ENCODE measurements around the gene PLS1.
"Not testable (repeated sequence)": the region's sequence is repeated elsewhere in the genome, so short reads cannot be mapped to it uniquely, and the experiment has no call there.

The PLS1 gene

GRCh38 chr3:142578329-142579223 is 17.6 kb upstream of the PLS1 start, which contains the start of gene ATR:
Gene ATR (minus strand): TSS chr3:142578733. CDS start chr3:142578704, 29 bp downstream.
- no peaks in the 10 kb centered on the region for H3K27me3 Mint-ChIP-seq
- H3K27ac Mint-ChIP-seq, result peak within 1 kb of the TSS; percentile 98
- H3K4me3 Mint-ChIP-seq, result peak within 1 kb of the TSS; percentile 100
- H3K9me3 Mint-ChIP-seq (ENCODE audit: low read depth), result no peaks in the 10 kb centered on the region
- peaks cover 51% of the 10 kb centered on the region for H3K4me1 Mint-ChIP-seq (ENCODE audit: low read depth)
- H3K36me3 Mint-ChIP-seq, result peaks cover 4% of the 10 kb centered on the region

DNA sequence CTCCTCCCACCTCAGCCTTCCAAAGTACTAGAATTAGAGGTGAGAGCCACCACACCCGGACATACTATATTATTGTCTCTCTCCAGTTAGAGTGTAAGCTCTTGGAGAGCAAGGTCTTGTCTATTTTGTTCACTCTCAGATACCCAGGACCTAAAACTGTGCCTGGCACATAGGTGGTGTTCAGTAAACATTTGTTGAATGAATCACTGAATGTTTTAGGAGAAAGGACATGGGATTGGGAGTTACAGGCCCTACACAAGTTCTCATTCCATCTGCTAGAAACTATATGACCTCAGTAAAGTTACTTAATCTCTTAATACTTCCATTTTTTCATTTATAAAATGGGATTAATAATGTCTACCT is 16.2 kb upstream of the PLS1 start:
- H3K27ac Mint-ChIP-seq, result peak overlapping the region; percentile 98
- H3K9me3 Mint-ChIP-seq (ENCODE audit: low read depth), result no peaks in the 10 kb centered on the region

GRCh38 chr3:142581070-142581469 is 15.1 kb upstream of the PLS1 start:
- H3K36me3 Mint-ChIP-seq; H3K27me3 Mint-ChIP-seq; H3K9me3 Mint-ChIP-seq (ENCODE audit: low read depth); H3K27ac Mint-ChIP-seq; H3K4me3 Mint-ChIP-seq: not testable (repeated sequence)
- H3K4me1 Mint-ChIP-seq (ENCODE audit: low read depth), result peaks cover 31% of the 10 kb centered on the region

More for the DNA sequence above, 16.2 kb upstream of the PLS1 start:
- H3K4me1 Mint-ChIP-seq (ENCODE audit: low read depth), result peaks cover 41% of the 10 kb centered on the region
- H3K27me3 Mint-ChIP-seq, result no peaks in the 10 kb centered on the region
- H3K4me3 Mint-ChIP-seq, result peak overlapping the region; percentile 100
- peaks cover 2% of the 10 kb centered on the region for H3K36me3 Mint-ChIP-seq

GRCh38 chr3:142586803-142587406 is 9.3 kb upstream of the PLS1 start:
- Mint-ChIP-seq H3K4me3 (no peak overlapping the region), H3K27me3 (peaks cover 5% of the 10 kb centered on the region), H3K36me3 (no peaks in the 10 kb centered on the region), H3K9me3 (ENCODE audit: low read depth) (no peaks in the 10 kb centered on the region), H3K27ac (no peak overlapping the region), H3K4me1 (ENCODE audit: low read depth) (no peaks in the 10 kb centered on the region)

DNA sequence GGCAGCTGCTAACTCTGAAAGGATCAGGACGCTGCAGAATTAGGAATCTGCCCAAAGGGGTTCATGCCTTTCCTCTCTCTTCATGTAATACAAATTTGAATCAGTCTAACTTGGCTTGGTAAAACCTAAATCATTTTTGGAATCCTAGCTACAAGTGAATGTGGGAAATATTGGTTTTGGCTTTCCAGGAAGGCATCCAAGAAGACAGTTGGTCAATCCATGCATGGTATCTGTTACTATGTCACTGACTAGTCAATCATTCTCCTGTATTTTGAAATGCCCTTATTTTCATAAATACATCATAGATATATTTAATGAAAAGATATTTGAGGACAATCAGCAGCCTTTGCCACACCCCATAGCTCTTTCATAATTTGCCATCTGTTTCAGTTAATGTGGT is 7.5 kb upstream of the PLS1 start:
- peaks cover 7% of the 10 kb centered on the region for H3K27me3 Mint-ChIP-seq
- H3K27ac Mint-ChIP-seq, result no peak overlapping the region
- H3K36me3 Mint-ChIP-seq, result no peaks in the 10 kb centered on the region
- no peak overlapping the region for H3K4me3 Mint-ChIP-seq
- H3K4me1 Mint-ChIP-seq (ENCODE audit: low read depth), result no peaks in the 10 kb centered on the region
- H3K9me3 Mint-ChIP-seq (ENCODE audit: low read depth), result no peaks in the 10 kb centered on the region

DNA sequence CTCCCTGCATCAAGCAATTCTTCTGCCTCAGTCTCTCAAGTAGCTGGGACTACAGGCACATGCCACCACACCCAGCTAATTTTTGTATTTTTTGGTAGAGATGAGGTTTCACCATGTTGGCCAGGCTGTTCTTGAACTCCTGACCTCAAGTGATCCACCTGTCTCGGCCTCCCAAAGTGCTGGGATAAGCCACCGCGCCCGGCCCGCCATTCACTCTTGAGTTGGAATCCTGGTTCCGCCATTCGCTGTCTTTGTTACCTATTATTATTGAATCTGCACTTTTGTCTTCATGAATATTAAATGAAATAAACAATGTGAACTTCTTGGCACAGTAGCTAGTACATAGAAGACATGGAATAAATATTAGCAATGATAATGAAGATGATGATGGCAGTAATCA is 3.9 kb upstream of the PLS1 start:
- not testable (repeated sequence) for H3K27me3 Mint-ChIP-seq; H3K27ac Mint-ChIP-seq; H3K4me3 Mint-ChIP-seq; H3K9me3 Mint-ChIP-seq (ENCODE audit: low read depth); H3K36me3 Mint-ChIP-seq
- H3K4me1 Mint-ChIP-seq (ENCODE audit: low read depth), result peaks cover 12% of the 10 kb centered on the region

- Mint-ChIP-seq H3K27ac (no peak overlapping the region), H3K27me3 (peaks cover 4% of the 10 kb centered on the region), H3K4me3 (peak overlapping the region; percentile 97), H3K36me3 (no peaks in the 10 kb centered on the region), H3K4me1 (ENCODE audit: low read depth) (peaks cover 20% of the 10 kb centered on the region), H3K9me3 (ENCODE audit: low read depth) (no peaks in the 10 kb centered on the region)
Measured at GRCh38 chr3:142595141-142595540, 1.1 kb upstream of the PLS1 start.

GRCh38 chr3:142595581-142595950 is 627 bp upstream of the PLS1 start:
- Mint-ChIP-seq H3K4me3 (peak overlapping the region; percentile 97), H3K36me3 (no peaks in the 10 kb centered on the region), H3K4me1 (ENCODE audit: low read depth) (peaks cover 20% of the 10 kb centered on the region), H3K27me3 (peaks cover 3% of the 10 kb centered on the region), H3K9me3 (ENCODE audit: low read depth) (no peaks in the 10 kb centered on the region), H3K27ac (no peak overlapping the region)

- Mint-ChIP-seq H3K9me3 (ENCODE audit: low read depth) (no peaks in the 10 kb centered on the region), H3K4me1 (ENCODE audit: low read depth) (peaks cover 20% of the 10 kb centered on the region), H3K27me3 (peaks cover 3% of the 10 kb centered on the region), H3K27ac (peak overlapping the region; percentile 55), H3K4me3 (peak overlapping the region; percentile 97), H3K36me3 (no peaks in the 10 kb centered on the region)
Measured at GRCh38 chr3:142596726-142597088, 514 bp downstream of the PLS1 start.

DNA sequence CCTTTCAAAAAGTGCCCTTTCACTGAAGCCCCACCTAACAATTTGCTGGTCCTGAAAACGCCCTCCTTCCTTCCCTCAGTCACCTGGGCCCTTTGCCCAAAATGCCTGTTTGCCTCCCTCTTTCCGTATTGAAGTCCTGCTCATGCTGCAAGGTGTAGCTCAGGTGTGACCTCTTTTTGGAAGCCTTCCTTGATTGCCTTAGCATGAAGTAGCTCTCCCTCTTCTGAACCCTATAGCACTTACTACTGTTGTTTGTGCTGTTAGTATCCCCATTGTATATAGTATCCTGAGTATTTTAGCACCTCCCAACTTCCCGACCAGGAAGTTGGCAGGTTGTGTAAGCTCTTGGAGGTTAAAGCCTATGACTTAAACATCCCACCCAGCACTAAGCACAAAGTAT is 1.7 kb downstream of the PLS1 start:
- no peak overlapping the region for H3K27ac Mint-ChIP-seq
- H3K27me3 Mint-ChIP-seq, result peaks cover 1% of the 10 kb centered on the region

GRCh38 chr3:142601713-142602112 is 5.5 kb downstream of the PLS1 start:
- H3K27ac Mint-ChIP-seq, result no peak overlapping the region
- no peak overlapping the region for H3K4me3 Mint-ChIP-seq
- no peaks in the 10 kb centered on the region for H3K27me3 Mint-ChIP-seq
- peaks cover 14% of the 10 kb centered on the region for H3K4me1 Mint-ChIP-seq (ENCODE audit: low read depth)
- H3K9me3 Mint-ChIP-seq (ENCODE audit: low read depth), result no peaks in the 10 kb centered on the region
- no peaks in the 10 kb centered on the region for H3K36me3 Mint-ChIP-seq

More for the DNA sequence above, 1.7 kb downstream of the PLS1 start:
- Mint-ChIP-seq H3K4me1 (ENCODE audit: low read depth) (peaks cover 20% of the 10 kb centered on the region), H3K4me3 (peak overlapping the region; percentile 97), H3K9me3 (ENCODE audit: low read depth) (no peaks in the 10 kb centered on the region), H3K36me3 (no peaks in the 10 kb centered on the region)

GRCh38 chr3:142602619-142603385 is 6.6 kb downstream of the PLS1 start:
- Mint-ChIP-seq H3K36me3 (no peaks in the 10 kb centered on the region), H3K4me1 (ENCODE audit: low read depth) (peaks cover 6% of the 10 kb centered on the region), H3K9me3 (ENCODE audit: low read depth) (no peaks in the 10 kb centered on the region), H3K27me3 (no peaks in the 10 kb centered on the region), H3K4me3 (no peak overlapping the region), H3K27ac (no peak overlapping the region)

GRCh38 chr3:142603386-142603705 is 7.2 kb downstream of the PLS1 start:
- not testable (repeated sequence) for H3K27me3 Mint-ChIP-seq; H3K27ac Mint-ChIP-seq; H3K36me3 Mint-ChIP-seq; H3K9me3 Mint-ChIP-seq (ENCODE audit: low read depth); H3K4me3 Mint-ChIP-seq; H3K4me1 Mint-ChIP-seq (ENCODE audit: low read depth)

- Mint-ChIP-seq H3K4me3 (no peak overlapping the region), H3K27ac (no peak overlapping the region), H3K9me3 (ENCODE audit: low read depth) (no peaks in the 10 kb centered on the region), H3K27me3 (no peaks in the 10 kb centered on the region), H3K4me1 (ENCODE audit: low read depth) (no peaks in the 10 kb centered on the region), H3K36me3 (no peaks in the 10 kb centered on the region)
Measured at GRCh38 chr3:142604940-142605339, 8.7 kb downstream of the PLS1 start.

DNA sequence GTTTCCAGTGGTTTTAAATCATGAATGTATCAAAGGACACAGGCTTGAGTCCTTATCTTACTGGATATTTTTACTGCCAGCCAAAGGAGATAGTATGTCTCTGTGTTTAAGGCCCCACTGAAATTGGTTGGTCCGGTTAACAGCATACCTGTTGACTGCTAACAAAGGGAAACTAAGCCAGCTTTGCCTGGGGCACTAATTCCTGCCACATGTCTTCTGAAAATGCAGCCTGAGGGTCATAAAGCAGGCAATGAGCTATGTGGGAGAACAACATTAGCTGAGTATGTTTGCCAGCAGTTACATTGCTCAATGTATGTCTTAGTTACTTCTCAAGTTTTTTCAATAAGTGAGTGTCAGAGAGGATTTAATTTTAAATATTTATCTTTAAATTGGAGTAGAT is 12.4 kb downstream of the PLS1 start:
- H3K27me3 Mint-ChIP-seq, result no peaks in the 10 kb centered on the region
- no peaks in the 10 kb centered on the region for H3K36me3 Mint-ChIP-seq
- no peaks in the 10 kb centered on the region for H3K9me3 Mint-ChIP-seq (ENCODE audit: low read depth)
- H3K27ac Mint-ChIP-seq, result no peak overlapping the region
- H3K4me3 Mint-ChIP-seq, result no peak overlapping the region
- H3K4me1 Mint-ChIP-seq (ENCODE audit: low read depth), result no peaks in the 10 kb centered on the region
